HG03342 (cell line): ENCODE results near the gene TECR.
"Not testable (repeated sequence)": the region's sequence is repeated elsewhere in the genome, so short reads cannot be mapped to it uniquely, and the experiment has no call there.

Source experiments
- ATAC-seq: cut with Tn5 transposase; IDR thresholded peaks from one replicate; pipeline ENCODE4 v1.9.1; 2021; ENCODE audit warnings: mild to moderate bottlenecking, moderate library complexity; ENCODE audit not compliant: unreplicated experiment

Gene TECR

DNA sequence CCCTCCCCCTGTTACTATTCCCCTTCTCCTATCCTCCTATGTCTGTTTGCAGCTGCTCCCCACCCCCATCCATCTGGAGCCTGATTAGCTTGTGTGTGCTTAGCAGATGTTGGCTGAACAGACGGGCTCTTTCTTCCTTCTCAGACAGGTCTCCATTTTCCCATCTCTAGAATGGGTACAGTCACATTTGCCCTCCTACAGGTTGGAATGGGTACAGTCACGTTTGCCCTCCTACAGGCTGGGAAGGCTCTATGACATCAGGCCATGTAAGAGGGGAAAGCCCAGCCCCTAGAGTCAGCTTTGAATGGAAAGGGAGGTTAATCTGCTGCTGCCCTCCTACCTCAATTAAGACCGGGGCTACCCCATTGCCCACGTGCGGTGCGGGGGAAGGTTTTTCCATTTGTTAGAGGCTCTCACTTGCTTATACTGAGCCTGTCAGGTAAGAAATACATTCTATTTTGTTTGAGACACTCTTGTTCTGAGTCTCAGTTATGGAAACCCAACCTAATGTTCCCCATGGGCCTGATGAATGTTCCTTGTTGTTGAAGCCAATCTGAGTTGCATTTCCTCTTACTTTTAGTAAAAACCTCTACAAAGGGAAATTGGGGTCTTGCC lies 51.3 kb downstream of the TECR start:
- no peak for ATAC-seq

DNA sequence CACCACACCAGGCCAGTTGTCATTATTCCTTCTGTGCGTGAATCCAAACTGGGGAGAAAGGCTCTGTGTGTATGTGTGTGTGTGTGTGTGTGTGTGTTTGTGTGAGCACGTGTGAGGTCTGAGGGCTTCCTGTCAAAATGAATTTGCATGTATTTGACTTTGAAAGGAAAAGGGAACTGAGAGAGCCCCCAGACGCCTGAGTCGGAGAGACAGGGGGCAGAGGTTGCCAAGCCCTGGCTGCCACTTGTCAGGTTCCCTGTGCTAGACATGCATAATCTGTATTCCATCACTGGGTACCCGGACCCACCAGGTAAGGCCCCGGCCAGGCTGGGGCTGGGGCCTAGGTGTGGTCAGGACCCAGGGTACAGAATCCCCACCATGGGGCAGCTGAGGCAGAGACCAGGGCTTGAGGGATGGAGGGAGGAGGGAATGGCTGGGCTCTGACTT lies 53.5 kb downstream of the TECR start, which contains the start of gene CLEC17A:
TSS of gene CLEC17A (plus strand) at position 191 of the 447 bp plus-strand sequence. CDS start at position 268, 77 bp downstream.
- no peak for ATAC-seq

DNA sequence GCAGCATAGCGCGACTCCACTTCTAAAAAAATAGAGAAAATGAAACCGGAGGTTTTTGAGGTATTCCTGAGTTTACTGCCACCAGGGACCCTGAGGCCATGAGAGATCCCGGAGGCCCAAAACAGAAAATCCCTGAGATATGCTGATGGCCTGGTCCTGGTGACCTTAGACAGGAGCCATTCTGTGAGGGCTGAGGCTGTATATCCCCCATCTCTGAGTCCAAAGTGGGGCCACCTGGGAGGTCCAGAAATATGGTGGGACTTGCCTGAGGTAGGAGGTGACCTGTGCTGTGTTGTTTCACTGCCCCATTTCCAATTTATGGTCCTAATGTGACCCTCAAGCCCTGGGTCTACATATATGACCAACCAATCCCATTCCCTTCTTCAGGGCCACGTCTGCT lies 55.0 kb downstream of the TECR start:
- not testable (repeated sequence) for ATAC-seq

DNA sequence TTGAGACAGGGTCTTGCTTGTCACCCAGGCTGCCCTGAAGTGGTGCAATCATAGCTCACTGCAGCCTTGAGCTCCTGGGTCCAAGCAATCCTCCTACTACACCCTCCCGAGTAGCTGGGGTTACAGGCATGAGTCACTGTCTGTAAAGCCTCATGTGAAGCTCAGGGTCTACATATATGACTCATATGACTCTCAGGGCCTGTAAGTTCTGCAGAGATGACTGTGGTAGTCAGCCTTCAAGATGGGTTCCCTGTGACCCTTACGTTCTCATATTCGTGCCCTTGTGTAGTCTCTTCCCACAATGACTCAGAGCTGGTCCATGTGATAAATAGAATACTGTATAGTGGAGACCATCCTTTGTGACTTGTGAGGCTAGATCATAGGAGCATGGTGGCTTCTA lies 55.8 kb downstream of the TECR start:
- peak; percentile 56 for ATAC-seq

DNA sequence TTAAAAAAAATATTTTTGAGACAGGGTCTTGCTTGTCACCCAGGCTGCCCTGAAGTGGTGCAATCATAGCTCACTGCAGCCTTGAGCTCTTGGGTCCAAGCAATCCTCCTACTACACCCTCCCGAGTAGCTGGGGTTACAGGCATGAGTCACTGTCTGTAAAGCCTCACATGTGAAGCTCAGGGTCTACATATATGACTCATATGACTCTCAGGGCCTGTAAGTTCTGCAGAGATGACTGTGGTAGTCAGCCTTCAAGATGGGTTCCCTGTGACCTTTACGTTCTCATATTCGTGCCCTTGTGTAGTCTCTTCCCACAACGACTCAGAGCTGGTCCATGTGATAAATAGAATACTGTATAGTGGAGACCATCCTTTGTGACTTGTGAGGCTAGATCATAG lies 60.0 kb downstream of the TECR start:
- not testable (repeated sequence) for ATAC-seq

DNA sequence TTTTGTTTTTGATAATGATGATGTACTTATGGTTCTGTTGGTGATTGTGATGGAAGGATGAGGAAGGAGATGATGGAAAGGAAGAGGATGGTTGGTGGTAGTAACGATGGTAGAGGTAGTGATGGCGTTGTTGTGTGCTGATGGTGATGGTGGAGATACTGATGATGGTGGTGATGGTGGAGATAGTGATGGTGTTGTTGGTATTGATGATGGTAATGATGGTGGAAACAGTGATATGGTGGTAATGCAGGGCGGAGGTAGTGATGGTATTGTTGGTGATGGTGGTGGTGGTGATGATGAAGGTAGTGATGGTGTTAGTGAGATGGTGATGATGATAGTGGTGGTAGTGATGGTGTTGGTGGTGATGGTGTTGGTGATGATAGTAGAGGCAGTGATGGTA lies 66.2 kb downstream of the TECR start:
- no peak for ATAC-seq

DNA sequence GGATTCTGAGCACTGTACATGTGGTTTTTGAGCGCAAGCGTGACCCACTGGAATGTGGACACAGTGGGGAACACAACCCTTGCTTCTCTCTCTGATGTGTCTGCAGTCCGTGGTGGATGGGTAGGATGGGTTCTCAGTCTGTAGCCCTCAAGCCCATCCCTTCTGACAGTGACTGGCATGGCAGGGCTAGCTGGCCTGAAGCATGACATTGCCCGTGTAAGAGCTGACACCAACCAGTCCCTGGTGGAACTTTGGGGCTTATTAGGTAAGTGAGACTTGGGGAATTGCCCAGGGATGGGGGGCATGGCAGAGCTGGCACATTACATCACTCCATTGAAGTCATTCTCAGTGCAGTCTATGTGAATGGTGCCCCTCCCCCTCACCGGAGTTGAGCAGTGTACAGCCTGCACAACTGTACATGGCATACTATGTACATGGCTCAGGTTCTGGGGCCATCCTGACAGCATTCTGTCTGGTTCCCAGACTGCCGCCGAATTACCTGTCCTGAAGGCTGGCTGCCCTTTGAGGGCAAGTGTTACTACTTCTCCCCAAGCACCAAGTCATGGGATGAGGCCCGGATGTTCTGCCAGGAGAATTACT lies 70.3 kb downstream of the TECR start:
- ATAC-seq: no peak

DNA sequence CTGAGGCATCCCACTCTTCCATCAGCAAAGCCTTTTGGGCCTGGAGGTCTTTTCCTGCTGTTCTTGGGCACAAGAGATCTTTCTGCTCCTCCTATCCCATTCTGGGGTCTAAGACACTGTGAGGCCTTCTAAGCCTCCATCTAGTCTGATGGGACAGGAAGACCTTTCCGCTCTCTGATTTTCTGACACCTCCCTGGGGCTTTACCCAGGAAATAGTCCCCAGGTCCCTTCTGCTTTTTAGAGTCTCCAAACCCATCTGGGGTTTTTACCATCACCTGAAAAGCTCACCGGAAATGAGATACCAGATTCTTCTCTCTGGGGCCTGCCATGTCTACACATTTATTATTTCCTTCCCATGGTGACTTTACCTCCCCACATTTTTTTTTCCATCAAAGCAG lies 74.6 kb downstream of the TECR start:
- peak; percentile 73 for ATAC-seq

DNA sequence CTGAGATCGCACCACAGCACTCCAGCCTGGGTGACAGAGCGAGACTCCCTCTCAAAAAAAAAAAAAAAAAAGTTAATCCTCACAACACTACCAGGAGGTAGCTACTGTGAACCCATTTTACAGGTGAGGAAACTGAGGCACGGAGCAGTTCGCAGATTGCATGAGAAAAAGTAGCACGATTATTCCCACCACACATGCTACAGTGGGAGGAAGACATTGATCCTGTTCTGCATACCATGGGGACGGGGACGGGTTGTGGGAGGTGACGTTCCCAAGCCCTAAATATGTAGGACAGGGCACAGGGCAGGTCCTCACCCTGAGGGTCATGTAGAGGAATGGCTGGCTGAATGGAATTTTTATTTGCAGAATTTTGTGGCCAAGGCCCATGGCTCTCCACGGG lies 77.2 kb downstream of the TECR start:
- no peak for ATAC-seq

DNA sequence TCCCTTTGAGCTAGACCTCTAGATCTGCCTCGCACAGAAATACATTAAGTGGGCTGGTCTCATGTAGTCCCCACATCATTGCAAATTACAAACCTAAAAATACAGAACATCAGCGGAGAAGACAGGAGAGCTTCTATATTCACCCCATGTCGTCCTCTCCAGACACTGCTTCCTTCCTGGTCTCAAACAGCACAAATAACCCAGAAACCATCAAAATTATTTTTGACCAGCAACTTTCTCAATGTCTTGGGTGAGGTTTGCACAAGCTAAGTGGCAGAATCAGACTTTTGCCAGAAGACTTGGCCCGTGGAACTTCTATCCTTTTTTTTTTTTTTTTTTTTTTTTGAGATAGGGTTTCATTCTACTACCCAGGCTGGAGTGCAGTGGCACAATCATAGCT lies 81.7 kb downstream of the TECR start:
- no peak for ATAC-seq

DNA sequence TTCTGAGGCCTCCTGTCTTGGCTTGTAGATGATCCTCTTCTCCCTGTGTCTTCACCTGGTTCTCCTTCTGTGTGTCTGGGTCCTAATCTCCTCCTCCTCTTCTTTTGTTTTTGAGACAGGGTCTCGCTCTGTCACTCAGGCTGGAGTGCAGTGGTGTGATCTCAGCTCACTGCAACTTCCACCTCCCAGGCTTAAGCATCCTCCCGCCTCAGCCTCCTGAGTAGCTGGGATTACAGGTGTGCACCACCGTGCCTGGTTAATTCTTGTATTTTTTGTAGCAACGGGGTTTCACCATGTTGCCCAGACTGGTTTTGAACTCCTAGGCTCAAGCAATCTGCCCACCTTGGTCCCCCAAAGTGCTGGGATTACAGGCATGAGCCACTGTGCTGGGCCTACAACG lies 82.8 kb downstream of the TECR start:
- ATAC-seq: not testable (repeated sequence)

DNA sequence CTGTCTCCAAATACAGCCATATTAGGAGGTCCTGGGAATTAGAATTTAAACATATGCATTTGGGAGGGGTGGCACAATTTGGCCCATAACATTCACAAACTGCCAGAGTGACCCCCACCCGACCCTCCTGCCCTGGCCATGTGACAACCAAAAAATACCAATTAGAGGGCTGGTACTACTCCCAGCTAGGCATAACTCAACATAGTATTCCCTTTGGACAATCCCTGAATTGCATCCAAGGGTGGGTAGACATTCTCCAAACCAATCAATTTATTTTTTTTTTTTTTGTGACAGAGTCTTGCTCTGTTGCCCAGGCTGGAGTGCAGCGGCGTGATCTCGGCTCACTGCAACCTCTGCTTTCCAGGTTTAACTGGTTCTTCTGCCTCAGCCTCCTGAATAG lies 83.3 kb downstream of the TECR start:
- ATAC-seq: no peak

DNA sequence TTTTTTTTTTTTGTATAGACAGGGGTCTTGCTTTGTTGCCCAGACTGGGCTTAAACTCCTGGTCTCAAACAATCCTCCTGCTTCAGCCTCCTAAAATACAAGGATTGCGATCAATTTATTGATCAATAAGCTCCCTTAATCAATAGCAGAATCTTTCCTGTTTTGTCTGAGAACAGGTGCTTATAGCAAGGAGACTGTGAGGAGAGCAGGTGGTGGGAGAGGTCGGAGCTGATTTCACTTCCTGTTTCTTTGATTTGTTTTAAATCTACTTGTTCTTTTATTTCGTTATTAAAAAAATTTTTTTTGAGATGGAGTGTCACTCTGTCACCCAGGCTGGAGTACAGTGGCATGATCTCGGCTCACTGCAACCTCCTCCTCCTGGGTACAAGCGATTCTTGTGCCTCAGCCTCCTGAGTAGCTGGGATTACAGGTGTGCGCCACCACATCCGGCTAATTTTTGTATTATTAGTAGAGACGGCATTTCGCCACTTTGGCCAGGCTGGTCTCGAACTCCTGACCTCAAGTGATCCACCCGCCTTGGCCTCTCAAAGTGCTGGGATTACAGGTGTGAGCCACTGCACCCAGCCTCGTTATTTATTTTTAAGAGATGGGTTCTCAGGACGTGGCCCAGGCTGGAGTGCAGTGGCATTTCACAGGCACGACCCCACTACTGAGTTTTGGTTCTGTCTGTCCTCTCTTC lies 84.2 kb downstream of the TECR start:
- not testable (repeated sequence) for ATAC-seq

DNA sequence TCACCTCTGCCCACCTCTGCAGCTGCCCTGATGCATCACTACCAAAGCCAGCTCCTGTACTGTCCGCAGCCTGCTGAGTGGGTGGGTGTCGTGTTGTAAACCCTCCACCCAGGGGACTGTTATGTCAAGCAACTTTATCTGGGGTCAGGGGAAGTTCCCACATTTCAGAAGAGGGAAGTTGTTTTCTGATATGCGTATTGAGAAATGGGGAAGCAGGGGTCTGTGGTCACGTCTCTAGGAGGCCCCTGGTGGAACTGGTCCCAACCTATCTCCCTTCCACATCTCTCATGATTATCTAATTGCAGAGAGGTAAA lies 84.7 kb downstream of the TECR start:
- no peak for ATAC-seq
